ENCODE measurements around the gene SBF1.
A peak's percentile ranks its signal among the peaks of the same experiment; 100 is the strongest.
"Not testable (repeated sequence)": the region's sequence is repeated elsewhere in the genome, so short reads cannot be mapped to it uniquely, and the experiment has no call there.

SBF1 gene

DNA sequence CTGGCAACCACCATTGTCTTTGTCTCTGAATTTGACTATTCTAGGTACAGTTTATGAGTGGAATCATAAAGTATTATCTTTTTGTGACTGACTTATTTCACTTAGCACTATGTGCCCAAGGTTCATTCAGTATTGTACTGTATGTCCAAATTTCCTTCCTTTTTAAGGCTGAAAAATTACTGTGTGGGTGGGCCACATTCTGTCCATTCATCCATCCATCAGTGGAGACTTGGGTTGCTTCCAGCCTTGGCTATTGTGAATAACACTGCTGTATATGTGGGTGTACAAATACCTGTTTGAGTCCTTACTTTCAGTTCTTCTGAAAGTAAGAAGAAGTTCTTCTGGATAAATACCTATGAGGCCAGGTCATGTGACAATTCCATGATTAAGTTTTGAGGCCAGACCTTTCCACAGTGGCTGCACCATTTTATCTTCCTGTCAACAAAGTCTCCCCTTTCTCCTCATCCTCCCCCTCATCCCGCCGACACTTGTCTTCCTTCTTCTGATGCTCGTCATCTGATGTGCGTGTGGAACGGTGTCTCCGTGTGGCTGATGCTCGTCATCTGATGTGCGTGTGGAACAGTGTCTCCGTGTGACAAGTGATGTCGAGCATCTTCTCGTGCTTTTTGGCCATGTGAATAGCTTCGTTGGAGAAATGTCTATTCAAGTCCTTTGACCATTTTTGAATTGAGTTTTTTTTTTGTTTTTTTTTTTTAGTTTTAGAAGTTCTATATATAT lies 49.5 kb downstream of the SBF1 start:
- DNase-seq (ENCODE audit: low spot score): no peak

DNA sequence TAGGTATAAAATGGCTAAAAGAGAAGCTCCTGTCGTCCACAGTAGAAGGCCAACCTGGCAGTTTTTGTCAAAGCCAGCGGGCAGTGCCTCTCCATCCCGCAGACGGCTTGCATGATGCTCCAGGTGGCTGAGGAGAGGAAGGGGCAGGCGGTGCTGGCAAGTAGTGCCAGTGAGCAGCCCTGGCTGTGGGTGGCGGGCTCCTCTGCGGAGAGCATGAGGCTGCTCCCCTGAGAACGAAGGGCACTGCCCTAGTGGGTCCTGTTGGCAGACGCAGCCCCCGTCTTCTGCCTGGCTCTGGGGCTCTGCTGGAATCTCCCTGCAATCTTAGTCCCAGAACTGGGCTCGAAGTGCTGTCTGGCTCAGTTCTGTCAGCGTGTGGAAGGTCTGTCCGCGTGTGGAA lies 50.9 kb downstream of the SBF1 start:
- DNase-seq (ENCODE audit: low spot score): no peak

DNA sequence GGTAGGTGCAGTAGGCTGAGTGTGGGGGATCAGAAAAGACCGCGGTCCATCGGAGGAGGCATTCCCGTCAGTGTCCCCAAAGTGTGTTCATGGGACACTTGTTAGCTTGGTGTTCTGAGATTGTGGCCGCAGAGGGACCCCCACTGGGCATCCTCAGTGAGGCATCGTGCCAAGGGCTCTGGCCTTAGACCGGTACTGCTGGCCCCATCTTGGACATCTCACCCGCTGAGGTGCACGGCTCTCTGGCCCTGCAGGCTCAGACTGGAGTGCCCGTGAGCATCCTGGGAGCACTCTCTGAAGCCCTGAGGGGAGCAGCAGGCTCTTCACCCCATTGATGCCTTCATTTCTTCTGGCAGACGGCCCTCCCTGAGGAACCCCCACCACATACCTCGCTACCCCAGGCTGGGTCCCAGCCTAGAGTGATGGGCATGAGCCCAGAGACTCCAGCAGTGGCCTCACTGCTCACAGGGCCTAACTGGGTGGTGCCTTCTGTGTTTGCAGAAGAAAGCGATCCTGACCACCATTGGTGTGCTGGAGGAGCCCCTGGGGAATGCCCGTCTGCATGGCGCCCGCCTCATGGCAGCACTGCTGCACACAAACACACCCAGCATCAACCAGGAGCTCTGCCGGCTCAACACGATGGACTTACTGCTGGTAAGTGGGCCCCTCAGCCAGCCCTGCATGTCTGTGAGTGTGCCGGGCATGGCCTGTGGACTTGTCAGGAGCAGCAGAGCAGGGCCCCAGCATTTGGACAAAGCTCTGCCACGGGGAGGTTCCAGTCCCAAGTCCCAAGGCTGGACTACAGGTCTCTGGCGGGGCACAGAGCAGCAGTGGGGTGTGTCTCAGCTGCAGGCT lies 51.6 kb downstream of the SBF1 start:
- DNase-seq (ENCODE audit: low spot score): no peak

DNA sequence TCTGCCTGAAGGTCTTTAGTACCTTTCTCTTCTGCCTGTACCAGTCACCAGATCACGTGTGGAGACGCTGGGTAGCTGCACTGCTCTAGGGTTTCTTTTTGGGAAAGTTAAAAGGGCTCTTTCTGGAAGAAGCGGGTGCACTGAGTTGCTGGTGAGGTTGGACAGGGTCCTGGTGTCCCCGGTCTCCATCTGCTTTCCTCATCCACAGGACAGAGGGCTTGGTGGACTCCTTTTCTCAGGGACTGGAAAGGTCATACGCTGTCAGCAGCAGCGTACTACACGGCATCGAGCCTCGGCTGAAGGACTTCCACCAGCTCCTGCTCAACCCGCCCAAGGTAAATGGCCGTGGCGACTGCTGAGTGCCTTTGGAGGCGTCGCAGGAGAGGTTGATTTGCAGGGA lies 52.8 kb downstream of the SBF1 start:
- DNase-seq (ENCODE audit: low spot score): no peak

DNA sequence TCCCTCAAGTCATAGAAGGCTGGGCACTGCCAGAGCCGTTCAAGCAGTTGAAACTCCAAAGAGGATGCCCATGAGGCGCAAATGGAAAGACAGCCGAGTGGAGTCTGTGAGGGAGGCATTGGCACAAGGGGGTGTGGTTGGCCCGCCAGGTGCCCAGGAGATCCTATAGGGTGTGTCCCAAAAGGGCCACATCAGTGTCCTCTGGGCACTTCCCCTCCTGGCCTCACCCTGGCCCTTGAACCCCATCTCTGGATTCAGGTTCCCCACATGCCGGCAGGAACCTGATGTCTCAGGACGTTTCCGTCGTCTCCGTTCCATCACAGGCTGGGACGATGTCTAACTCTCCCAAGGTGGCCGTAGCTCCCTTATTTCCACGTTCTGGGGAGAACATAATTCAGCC lies 54.3 kb downstream of the SBF1 start:
- no peak for DNase-seq (ENCODE audit: low spot score)

GRCh38 chr22:50420015-50420414 lies 54.8 kb downstream of the SBF1 start:
- DNase-seq (ENCODE audit: low spot score): no peak

DNA sequence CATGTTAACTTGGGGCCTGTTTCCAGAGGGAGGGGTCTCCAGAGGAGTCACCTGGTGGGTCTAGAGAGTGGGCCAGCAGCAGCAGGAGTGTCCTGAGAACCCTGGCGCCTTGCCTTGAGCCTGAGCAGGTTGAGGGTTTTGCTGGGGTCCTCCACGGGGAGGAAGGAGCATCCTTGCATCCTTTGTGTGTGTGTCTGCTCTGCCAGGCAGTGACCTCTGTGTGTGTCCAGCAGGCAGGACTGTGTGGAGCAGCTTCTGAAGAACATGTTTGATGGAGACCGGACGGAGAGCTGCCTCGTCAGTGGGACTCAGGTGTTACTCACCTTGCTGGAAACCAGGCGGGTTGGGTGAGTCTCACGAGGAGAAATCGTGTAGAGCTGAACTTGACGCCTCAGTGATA lies 55.7 kb downstream of the SBF1 start:
- no peak for DNase-seq (ENCODE audit: low spot score)

DNA sequence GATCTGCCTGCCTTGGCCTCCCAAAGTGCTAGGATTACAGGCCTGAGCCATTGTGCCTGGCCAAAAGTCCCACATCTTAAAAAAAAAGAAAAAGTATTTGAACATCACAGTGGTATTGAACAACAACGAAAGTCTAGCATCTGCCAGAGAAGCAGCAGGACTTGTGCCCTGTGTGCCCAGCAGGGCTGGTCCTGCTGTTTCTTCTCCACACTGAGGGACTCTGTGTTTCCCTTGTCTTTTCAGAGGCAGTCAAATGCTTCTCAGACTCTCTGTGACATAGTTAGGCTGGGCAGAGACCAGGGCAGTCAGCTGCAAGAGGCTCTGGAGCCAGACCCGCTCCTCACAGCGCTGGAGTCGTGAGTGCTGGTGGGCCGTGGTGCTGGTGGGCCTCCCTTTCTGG lies 56.2 kb downstream of the SBF1 start:
- no peak for DNase-seq (ENCODE audit: low spot score)

DNA sequence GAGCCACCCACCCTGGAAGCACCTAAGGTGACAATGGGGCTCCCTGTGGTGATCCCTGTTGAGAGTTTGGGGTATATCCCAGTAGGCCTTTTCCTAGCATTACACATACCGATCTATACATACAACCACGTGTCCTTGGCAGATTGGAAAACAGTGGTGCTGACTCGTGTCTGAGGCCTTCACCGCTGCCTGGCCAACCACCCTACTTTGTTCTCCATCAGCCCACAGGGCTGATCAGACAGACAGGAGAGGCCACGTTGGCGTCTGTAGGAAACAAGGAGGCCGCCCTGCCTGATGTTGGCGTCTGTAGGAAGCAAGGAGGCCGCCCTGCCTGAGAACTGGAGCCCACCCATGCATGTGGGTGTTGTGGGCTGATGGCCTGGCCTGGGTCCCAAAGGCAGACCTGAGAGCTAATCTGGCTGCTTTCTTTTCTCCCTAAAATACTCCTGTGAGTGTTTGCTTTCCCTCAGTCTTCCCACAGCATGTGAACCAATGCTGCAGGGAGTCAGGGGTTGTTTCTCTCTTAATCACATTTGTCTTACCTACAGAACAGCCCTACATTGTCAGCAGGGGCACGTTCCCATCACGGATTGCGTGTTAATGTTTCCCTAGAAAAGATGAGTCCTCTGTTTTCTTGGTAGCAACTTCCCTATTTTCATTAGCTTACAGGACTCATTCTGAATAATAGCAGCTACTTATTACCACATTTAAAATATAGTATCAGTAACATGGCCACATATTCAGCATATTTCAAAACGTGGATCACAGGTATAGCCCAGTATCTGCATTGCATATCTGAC lies 57.2 kb downstream of the SBF1 start:
- no peak for DNase-seq (ENCODE audit: low spot score)

GRCh38 chr22:50416996-50417395 lies 57.8 kb downstream of the SBF1 start:
- no peak for DNase-seq (ENCODE audit: low spot score)

DNA sequence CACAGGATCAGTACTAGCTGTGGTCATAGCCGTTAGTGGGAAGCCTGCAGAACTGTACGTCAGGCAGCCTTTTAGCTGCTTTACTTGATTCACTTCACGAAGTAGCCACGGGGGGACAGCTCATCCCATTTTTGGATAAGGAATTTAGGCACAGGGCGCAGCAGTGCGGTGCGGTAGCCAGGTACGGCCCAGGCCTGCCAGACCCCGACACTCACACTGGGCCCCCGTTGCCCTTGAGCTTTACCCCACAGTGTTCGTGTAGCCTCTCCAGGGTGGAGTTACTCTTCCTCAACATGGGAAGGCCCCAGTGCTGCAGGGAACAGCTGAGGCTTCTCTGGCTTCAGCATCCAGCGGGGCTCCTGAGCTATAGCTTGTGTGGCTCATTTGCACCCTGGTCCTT lies 59.4 kb downstream of the SBF1 start:
- no peak for DNase-seq (ENCODE audit: low spot score)

DNA sequence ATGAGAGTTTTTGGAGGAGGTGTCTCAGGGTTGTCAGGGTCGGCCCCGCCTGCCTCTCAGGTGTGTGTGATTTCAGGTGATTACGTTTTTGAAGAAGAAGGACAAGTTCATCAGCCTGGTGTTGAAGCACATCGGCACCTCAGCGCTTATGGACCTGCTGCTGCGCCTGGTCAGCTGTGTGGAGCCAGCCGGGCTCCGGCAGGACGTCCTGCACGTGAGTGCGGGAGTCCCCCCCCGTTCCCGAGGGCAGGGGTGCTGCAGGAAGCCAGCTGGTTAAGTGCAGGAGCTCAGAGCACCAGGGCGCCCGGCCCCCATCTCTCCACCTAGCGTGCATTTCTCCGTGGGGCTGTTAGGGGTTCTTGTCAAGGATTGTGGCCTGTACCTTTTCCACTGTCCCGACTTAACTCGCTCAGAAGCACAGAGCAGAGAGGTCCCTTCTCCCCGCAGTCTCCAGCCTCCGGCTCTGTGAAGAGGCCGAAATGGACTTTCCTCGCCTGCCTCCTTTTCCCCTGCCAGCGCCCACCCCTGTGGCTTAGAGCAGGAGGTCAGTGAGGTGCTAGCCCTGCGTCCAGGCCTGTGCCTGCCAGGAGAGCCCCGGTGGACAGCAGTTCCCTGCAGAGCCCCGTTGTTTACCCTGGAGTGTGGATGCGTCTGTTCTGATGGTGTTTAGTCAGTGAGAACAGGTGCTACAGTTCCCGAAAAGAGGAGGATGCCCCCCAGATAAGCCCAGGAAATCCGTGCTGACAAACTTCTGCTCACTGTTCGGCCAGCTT lies 60.2 kb downstream of the SBF1 start:
- DNase-seq (ENCODE audit: low spot score): no peak

GRCh38 chr22:50408954-50409353 lies 65.9 kb downstream of the SBF1 start:
- DNase-seq (ENCODE audit: low spot score): not testable (repeated sequence)

- no peak for DNase-seq (ENCODE audit: low spot score)
Measured at GRCh38 chr22:50408311-50408710, 66.5 kb downstream of the SBF1 start.

- DNase-seq (ENCODE audit: low spot score): no peak
Measured at GRCh38 chr22:50406416-50407170, 68.2 kb downstream of the SBF1 start.

DNA sequence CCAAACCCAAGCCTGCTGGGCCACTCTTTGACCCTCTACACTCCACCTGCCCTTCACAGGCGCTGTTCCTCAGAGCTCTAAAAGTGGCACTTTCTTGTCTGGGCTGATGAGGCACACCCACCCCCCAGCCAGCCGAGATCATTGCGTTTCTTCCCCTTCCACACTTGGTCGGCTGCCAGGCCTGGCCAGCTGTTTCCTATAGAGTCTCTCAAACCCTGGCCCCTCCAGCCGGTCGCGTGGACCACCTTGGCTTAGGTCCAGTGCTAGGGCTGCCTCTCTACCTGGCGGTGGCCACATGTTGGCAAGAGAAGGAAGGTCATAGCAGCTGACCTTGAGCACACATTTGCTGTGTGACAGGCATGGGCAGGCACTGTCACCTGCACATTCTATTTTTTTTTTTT lies 71.1 kb downstream of the SBF1 start:
- peak; percentile 53 for DNase-seq (ENCODE audit: low spot score)

GRCh38 chr22:50401907-50402306 lies 72.9 kb downstream of the SBF1 start:
- DNase-seq (ENCODE audit: low spot score): no peak

- no peak for DNase-seq (ENCODE audit: low spot score)
Measured at GRCh38 chr22:50400931-50401330, 73.9 kb downstream of the SBF1 start.

GRCh38 chr22:50400406-50400805 lies 74.4 kb downstream of the SBF1 start:
- no peak for DNase-seq (ENCODE audit: low spot score)

DNA sequence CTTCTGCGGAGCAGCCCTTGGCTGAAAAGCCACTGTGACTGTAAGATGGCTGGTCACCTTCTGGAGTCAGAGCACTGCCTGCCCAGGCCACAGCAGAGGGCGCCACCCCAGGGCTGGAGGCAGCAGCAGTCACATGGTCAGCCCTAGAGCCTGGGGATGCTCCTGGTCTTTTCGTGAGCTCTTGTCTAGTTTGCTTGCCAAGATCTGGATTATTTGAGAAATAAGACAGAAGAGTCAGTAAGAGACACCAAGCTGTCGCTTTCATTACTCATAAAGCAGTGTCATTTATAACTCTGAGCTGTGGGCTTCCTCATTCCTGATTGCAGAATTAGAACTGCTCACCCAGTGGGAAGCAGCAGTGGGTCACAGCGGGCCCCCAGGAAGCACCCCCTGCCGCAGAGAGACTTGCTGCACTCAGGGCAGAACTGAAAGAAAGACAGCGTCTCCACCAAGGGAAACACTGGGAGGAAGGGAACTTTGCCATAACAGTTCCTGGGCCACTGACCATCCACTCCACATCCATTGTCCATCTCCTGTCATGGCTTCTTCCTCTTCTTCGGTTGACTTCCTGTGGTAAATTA lies 75.0 kb downstream of the SBF1 start:
- DNase-seq (ENCODE audit: low spot score): peak; percentile 34
